GM21786 (cell line): ENCODE data around the gene PKD1.

Source experiments
- ATAC-seq: cut with Tn5 transposase; IDR thresholded peaks from one replicate; pipeline ENCODE4 v1.9.1; 2021; ENCODE audit not compliant: unreplicated experiment

Gene PKD1

DNA sequence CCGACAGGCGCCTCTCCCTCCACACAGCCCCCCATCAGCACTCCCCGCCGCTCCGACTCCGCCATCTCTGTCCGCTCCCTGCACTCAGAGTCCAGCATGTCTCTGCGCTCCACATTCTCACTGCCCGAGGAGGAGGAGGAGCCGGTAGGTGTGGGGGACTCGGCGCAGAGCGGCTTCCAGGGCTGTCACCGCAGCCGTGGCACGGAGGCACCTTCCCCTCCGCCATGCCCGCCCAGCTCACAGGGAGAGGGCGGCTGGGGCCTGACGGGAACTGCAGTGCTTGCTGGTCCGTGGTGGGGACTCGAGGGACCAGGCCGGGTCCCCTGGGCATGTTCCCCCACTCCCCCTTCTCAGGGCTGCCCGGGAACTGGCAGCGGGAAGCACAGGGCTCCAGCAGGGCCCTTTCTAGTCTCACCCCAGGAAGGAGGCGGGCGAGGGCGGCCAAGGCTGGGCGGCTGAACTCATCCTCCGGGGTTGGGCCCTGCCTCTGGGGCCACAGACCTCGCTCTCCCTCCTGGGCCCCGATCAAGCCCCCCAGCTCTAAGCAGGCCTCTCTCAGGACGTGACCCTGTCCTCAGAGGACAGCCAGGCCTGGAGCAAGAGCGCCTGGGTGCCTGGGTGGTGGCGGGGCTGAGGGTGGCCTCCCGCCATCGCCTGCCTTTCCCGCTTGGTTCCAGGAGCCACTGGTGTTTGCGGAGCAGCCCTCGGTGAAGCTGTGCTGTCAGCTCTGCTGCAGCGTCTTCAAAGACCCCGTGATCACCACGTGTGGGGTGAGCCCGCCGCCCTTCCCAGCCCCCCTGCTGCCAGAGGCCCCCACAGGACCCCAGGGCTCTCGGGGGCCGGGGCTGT, 35.1 kb upstream of the PKD1 start:
- ATAC-seq, result no peak

DNA sequence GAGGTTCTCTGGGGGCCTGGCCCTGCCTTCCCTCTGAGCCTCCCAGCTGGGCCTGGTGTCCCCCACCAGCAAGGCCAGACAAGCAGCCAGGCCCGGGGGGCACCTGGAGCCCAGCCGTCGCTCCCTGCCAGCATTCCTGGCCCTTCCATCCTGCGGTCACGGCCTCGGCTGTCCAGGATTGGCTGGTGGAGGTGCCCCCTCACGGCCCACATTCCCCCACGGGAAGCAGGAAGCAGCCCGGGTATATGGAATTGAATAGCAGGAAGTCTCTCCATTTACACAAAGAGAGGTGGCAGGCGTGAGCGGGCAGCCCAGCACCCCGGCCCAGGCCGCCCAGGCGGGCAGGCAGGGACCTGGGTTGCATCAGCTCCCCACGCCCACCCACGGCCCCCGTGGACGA, 34.4 kb upstream of the PKD1 start:
- no peak for ATAC-seq

DNA sequence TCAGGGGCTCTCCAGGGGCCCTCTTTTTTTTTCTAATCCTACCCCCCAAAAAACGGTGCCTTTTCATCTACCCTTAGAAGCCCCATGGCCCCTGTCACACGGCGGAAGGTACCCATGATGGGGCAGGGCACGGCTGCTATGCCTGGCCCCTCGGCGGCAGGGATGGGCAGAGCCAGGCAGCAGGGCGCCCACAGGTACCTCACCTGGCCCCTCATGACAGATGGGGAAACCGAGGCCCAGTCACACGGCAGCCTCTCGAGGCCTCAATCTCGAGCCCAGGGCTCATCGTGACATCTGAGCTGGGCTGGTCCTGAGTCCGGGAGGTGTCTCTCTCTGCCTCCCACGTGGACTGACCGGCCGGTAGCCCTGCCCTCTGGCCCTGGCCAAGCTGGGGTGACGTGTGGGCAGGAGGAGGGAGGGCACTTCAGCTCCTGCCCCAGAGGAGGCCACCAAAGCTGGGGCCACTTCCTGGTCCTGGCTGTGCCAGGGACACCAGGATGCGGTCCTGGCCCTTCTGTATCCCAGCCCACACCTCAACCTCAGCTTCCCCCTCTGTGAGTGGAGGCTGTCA, 31.5 kb upstream of the PKD1 start:
- ATAC-seq, result no peak

DNA sequence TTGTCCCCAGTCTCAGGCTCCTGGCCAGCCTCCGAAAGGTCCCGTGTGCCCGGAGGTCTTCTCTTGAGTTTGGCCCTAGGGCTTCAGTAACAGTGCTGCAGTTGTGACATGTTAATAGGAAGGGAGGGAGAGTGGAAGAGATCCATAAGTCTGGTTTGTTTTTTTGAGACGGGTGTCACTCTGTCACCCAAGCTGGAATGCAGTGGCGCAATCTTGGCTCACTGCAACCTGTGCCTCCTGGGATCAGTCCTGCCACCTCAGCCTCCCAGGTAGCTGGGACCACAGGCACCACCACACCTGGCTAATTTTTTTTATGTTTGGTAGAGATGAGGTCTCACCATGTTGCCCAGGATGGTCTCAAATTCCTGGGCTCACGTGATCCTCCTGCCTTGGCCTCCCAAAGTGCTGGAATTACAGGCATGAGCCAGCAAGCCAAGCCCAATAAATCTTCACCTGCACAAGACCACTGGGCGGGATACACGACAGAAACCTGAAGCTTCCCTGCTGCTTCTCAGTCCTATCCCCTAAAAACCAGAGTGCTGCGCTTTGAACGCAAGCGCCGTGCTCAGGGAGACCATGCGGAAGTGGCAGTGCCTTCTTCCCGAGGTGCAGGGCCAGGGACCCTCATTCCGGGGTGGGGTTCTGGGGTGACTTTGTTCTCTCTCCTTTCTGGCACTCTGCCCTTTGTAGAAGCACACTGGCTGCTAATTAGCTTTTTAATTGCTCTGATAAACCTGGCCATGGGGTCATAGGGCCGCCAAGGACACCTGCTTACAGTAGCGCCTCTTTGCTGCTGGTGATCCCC, 30.8 kb upstream of the PKD1 start:
- ATAC-seq, result no peak

DNA sequence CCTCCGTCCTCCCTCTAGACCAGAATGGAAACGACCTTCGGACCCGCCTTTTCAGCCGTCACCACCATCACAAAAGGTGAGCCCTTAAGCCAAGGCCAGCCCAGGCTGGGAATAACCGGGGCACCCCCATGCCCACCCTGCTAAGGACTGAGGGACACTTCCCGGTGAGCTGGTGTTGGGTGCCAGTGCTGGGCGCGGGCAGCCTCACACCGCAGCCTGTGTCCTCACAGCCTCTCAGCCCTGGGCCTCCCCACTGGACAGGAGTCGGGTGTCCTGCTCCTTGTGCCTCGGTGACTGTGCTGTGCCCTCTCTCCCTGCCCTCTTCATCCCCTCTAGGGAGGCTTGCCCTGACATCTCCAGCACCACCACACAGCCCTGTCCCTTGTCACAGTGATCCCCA, 30.2 kb upstream of the PKD1 start:
- no peak for ATAC-seq

DNA sequence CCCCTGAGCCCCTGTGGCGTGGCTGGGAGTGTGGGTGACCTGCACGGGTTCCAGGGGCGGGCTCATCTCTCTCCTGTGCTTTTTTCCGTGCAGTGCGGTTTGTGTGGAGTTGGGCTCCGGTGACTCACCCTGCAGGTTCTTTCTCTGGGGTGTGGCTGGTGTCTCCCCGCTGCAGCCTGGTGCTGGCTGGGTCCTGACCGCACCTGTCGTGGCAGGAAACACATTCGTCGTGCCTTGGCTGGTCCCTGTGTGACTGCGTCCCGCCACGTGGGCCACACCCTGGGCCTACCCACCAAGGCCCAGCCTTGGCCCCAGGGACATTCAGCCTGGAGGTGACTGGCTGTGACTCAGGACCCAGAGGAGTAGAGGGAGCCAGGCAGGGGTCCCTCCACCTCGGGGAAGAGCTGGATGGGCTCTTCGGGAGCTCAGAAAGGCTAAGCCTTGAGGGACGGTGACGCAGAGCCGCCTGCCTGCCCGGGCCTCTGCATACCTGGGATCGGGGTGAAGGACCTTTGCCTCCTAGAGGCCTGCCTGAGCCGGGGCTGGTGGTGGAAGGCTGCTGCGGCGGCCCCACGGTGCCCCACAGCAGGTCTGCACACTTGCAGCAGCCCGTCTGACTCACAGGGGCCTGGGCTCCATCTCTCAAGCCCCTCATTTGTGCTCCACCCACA, 27.6 kb upstream of the PKD1 start:
- ATAC-seq, result no peak

DNA sequence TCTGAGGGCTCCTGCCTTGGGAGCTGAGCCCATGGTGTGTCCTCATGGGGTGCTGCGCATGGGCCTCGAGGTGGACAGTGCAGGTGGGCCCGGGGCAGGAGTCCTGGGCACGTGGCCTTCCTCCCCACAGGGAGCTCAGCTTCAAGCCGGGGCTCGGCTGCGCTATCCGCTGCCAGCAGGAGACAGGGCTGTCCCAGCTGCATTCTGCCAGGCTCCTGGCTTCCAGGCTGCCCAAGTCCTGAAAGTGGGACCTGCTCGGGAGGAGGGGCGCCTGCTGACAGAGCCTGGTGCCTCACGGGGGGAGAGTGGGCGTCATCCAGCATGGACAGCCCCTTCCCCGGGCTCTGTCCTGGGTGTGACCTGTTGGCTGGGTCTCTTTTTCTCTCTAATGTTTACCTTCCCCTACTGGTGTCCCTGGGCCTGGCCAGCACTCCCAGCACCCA, 27.0 kb upstream of the PKD1 start:
- no peak for ATAC-seq

DNA sequence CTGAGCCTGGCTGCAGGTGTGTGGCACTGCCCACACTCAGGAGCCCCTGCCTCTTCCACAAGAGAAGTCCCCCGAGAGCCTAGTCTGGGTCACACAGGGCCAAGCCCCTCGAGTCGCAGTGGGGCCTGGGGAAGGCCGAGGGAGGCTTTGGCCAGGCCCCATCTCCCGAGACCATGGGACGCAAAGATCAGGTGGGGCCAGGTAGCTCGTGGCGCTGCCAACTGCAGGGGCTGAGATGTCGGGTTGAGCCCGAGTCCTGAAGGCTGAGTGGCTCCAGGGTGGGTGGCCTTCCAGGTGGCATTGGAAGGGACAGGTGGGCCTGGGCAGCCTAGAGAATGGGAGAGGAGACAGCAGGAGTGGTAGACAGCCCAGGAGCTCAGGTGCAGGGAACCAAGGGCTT, 26.2 kb upstream of the PKD1 start:
- no peak for ATAC-seq

DNA sequence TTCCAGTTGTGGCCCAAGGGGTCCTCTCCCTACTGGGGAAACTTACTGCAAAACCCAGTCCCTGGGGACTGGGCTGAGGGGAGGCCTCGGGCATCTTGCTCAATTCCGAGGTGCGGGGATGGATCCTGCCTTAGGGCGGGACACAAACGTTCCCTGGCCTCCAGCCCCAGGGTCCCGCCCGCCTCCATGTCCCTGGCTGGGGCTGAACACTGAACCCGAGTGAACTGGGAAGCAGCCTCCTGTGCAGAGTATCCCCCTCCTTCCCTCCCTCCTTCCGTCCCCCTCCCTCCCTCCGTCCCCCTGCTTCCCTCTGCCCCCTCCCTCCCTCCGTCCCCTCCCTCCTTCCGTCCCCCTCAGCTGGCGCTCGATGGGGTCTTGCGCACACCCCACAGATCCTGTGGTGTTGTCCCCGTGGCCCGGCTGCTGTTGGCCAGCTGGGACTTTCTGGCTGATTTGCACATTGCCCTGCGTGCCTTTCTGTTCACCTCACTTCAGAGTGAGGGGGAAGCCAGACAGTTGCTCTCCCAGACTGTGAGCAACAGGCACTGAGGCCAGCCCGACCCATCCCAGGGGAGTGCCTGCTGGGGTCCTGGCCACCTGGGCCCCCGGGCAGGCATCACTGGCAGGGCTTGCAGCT, 25.3 kb upstream of the PKD1 start:
- no peak for ATAC-seq

DNA sequence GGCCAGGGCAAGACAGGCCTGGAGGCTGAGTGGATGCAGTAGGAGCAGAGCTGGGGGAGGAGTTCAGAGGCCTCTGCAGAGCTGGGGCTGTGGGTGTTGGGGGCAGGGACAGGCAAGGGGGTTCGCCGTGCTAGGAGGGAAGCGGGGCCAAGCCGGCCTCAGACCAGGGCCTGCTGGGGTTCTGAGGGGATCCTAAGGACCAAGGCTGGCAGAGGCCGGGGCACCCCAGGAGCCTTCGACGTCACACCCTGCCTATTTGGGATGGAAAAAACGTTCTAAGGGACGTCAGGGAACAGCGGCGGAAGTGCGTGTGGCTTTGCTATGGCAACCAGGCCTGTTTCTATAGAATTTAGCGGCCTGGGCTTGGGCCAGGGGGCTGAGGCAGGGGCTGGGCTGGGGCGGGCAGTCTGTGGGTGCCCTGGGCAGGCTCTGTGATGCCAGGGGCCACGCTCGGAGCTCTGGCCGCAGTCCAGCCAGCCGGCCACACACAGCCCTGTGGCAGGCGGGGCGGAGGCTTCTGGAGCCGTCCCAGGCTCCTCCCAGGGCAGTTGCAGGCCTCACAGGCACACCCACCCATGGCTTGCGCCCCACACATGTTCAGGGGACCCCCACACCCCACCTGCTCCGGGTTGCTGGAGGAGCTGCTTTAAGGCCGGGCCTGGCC, 23.6 kb upstream of the PKD1 start:
- ATAC-seq, result no peak

DNA sequence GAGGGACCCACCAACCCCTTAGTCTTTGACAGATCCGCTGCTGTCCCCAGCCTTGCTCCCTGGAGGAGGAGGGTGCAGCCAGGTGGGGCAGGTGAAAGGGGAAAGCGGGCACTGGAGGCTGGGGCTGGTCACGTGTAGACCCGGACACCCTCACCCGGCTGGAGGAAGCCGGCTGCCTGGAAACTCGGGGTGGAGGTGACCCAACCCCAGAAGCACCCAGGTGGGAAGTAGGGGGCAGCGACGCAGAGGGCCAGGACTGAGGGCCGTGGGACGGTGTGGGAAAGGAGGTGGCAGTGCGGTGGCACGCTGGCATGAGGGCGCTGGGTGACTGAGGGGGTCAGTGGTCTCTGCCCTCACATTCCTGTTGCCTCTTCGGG, 22.6 kb upstream of the PKD1 start:
- no peak for ATAC-seq

DNA sequence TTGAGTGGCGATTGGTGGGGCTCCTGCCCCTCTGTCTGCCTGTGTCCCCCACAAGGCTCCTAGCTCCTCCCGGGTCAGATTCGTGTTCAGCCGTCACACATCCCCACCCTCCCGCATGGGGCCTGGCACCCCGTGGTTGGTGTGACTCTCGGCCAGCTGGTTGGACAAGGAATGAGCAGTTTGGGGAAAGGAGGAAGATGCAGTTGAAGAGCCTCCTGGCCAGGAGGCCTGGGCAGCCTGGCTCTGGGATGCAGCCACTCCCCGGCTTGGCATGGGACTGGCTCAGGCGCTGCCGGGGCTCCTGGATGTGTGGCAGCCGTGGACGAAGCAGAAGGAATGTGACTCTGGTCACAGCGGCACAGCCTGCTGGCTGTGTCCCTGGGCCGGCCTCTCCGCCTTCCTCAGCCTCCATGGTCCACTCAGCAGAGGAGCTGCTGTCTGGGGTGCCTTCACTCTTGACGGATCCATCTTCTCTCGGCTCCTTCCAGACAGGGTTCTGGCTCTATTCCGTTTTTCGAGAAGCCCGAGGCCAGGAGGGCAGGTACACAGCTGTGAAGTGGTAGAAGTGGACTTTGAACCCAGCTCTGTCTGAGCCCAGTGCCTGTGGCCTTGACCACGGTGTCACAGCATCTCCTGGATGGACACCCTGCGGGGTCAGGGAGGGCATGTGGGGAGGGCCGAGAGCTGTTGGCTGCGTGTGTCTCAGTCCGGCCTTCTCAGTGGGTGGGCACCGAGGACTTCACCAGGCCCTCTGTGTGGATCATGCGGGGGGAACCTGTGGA, 22.0 kb upstream of the PKD1 start:
- ATAC-seq, result no peak

DNA sequence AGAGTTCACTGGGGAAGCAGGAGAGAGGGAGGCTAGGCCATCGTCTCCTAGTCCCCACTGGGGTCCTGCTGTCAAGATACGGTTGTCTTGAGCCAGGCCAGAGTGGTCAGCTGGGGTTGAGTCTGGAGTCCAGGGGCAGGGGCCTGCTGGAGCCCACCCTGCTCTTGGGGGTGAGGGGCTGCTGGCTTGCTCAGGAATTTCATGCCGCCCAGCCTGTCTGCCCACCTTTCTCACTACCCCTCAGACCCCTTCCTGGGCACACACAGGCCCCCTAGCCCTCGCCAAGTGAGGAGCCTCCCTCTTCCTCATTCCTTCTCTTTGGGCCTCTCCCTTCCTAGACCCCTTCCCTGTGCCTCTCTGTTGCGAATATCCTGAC, 21.1 kb upstream of the PKD1 start:
- no peak for ATAC-seq

DNA sequence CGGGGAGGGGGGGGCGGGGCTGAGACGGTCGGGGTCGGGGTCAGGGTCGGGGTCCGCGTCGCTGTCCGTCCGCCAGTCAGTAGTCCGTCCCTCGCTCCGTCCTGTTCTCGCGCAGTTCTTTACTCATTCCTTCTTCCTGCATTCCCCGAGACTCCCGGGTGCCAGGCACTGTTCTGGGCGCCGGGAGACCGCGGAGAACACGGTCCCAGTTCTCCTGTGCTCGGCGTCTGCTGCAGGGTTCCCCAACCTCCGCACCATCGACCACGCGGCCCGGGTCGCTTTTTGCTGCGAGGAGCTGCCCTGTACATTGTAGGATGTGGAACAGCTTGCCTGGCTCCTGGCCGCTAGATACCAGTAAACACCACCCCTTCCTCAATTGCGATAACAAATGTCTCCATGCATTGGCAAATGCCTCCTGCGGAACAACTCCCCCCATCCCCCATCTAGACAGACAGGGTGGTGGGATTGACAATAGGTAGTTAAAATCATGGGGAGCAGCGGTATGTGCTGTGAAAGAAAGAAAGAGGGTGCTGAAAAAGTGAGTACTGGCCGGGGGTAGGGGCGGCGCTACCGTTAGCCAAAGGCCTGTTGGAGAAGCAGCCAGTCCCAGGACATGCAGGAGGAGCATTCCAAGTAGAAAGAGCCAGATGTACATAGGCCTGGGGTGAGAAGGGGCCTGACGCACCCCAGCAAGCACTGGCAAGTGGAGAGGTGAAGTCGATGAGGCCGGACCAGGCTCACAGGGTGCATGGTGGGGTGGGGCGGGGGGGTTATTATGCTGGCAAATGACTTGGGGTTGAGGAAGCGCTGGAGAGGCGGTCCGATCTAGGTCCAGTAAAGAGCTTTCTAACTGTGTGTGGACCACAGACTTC, 20.5 kb upstream of the PKD1 start:
- no peak for ATAC-seq

DNA sequence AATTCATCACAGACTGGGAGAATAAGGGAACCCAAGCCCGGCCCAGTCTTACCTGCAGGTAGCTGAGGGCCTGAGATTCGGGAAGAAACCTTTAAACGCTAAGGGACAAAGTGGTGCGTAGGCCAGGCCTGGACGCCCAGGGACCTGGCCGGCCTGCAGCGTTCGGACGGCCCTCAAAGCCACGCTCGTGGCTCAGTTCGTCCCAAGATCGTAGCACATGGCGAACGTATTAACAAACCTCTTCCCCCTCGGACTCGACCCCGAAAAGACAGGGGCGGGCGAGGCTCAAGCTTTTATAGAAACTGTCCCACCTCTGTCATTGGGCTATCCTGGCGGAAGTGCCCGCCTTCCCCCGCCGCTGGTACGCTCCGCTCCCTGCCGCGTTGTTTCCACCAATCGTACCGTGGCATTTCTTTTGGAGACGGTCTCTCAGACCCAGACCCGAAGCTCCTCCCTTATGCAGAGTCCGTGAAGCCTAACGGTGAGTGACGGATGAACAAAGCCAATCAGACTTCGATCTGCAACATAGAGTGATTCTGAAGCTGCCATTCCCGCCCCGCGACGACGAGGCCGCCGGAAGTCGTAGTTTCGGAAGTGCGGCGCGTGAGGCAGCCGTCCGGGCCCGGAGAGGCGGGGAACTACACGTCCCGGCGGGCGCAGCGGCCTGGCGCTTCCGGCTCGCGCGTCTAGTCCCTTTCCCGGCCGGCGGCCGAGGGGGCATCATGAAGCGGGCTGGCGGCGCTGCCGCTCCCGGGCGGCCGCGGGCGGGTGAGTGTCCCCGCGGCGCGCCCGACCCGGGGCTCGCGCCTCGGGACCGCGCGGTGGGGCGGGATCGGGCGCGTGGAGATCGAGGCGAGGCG, 19.6 kb upstream of the PKD1 start, which contains the start of gene TRAF7:
TSS of gene TRAF7 (plus strand) at position 692 of the 860 bp plus-strand sequence. CDS start 8,139 bp downstream, outside the sequence.
- peak; percentile 88 for ATAC-seq

DNA sequence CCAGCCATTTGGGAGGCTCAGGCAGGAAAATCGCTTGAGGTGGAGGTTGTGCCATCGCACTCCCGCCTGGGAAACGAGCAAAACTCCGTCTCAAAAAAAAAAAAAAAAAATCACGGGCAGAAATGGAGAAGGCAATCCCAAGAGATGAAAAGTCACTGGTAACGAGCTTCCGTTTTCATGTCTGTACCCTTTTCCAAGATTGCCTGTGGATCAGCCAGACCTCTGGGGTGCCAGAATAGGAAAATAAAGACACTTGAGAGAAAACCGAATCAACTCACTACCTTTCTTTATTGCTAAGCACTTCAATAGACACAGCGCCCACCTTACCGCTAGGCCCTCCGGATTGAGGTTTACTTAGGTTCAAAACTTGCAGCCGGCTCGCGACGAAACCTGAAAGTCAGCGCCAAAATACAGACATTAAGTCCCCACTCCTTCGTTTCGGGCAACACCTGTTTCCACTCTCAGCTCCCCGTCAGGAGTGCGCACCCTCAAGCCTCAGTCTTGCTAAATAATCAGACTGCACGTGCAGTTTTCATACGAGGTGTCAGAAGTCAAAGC, 18.9 kb upstream of the PKD1 start:
- no peak for ATAC-seq
